Stomach (tissue), 9 donors: ENCODE results near the gene SLC35B2. TPM values are rescaled to one million over a fixed set of nuclear protein-coding genes. Genes with fewer than 3 reads are reported as not detected.

Source experiments
- DNase-seq, 2 donors: peaks; one replicate each; pipeline versions ENCODE4 v3.0.0 to v3.0.0-alpha.2; 2013 to 2019
- H3K27ac ChIP-seq, 5 donors: fragments of 200-600 bp in 4 of 5; sonication (generic) in 4 of 5; one replicate each; pipeline ENCODE4 v1.5.1; 2013 to 2019; ENCODE audit warnings: mild to moderate bottlenecking in 1 of 5, moderate library complexity in 1 of 5
- H3K27me3 ChIP-seq, 3 donors: fragments of 200-600 bp; sonication (generic); one replicate each; pipeline ENCODE4 v1.5.1; 2017 to 2019; ENCODE audit warnings: mixed run types in 1 of 3
- H3K36me3 ChIP-seq, 4 donors: fragments of 200-600 bp; sonication (generic); 1 replicate in 3 of 4; 2 replicates in 1 of 4; pipeline ENCODE4 v1.5.1; 2016 to 2019
- H3K4me1 ChIP-seq, 4 donors: fragments of 200-600 bp; sonication (generic); one replicate each; pipeline ENCODE4 v1.5.1; 2016 to 2019
- H3K4me3 ChIP-seq, 4 donors: fragments of 200-600 bp; sonication (generic) in 3 of 4; one replicate each; pipeline ENCODE4 v1.5.1; 2016 to 2019; ENCODE audit warnings: mild to moderate bottlenecking in 1 of 4
- H3K9me3 ChIP-seq, 4 donors: fragments of 200-600 bp; sonication (generic); one replicate each; pipeline ENCODE4 v1.5.1; 2016 to 2019
- CTCF ChIP-seq, 7 experiments: fragments of 450-650 bp in 4 of 7; fragments of 200-600 bp in 3 of 7; sonication (generic) in 3 of 7; IDR thresholded peaks; one replicate each; pipeline ENCODE4 v1.5.1; 2016 to 2019; ENCODE audit warnings: antibody characterized with exemption in 7 of 7, control low read depth in 2 of 7, mild to moderate bottlenecking in 1 of 7
- EP300 ChIP-seq: sonication (generic); formaldehyde crosslinking; IDR thresholded peaks from one replicate; pipeline ENCODE4 v1.6.1; 2017; ENCODE audit warnings: antibody characterized with exemption
- POLR2A ChIP-seq, 4 donors: fragments of 450-650 bp; IDR thresholded peaks; one replicate each; pipeline ENCODE4 v1.6.1; 2016; ENCODE audit warnings: antibody characterized with exemption in 4 of 4, control low read depth in 2 of 4, mild to moderate bottlenecking in 1 of 4, moderate library complexity in 1 of 4
- POLR2AphosphoS5 ChIP-seq, 3 donors: sonication (generic); formaldehyde crosslinking; IDR thresholded peaks; one replicate each; pipeline ENCODE4 v1.6.1; 2016; ENCODE audit warnings: antibody characterized with exemption in 3 of 3
- WGBS, 5 donors: extraction: QIAGEN DNeasy Blood & Tissue Kit in 3 of 5; methylation state at CpG; one replicate each; pipeline versions ENCODE4 v1.1.5 to v1.1.7; 2013 to 2018; 5-methylcytosine and 5-hydroxymethylcytosine counted together
- intact Hi-C: fragments of 100-400 bp; cut with DNase I; formaldehyde crosslinking; loops from one replicate; pipeline ENCODE4 v1.15.1; 2023; ENCODE audit warnings: low total_unique reads
- polyA plus RNA-seq, 3 donors: library from polyadenylated mRNA; stranded (reverse); fragments of 200-250 nt; gene quantifications; one replicate each; pipeline ENCODE4 v1.2.3, GENCODE V29; 2013
- small RNA-seq, 4 donors: library from RNA; depleted of rRNA; stranded (forward); fragments of <200 nt; gene quantifications; one replicate each; pipeline ENCODE3, GENCODE V24; 2016
- total RNA-seq, 5 donors: library from RNA; depleted of rRNA; stranded (reverse); fragments of >200 nt; gene quantifications; one replicate each; pipeline versions ENCODE4 v1.1.0 to v1.2.3, GENCODE V29; 2014 to 2016
- donor health status: healthy with polysubstance abuse.
- donor health status: Bipolar disorder and iron deficiency.
- donor health status: healthy.

SLC35B2 gene
- total and polyA plus RNA-seq, 8 donors, result 1.4 to 60.1 (median 16.9) TPM

GRCh38 chr6:44214307-44214706 is 43.0 kb downstream of the SLC35B2 start:
- Histone ChIP-seq H3K27ac (no peak overlapping the region), H3K27me3 (no peaks in the 10 kb centered on the region), H3K36me3 (no peaks in the 10 kb centered on the region), H3K4me1 (peaks cover 33 to 35% (median 34%) of the 10 kb centered on the region in 4 donors), H3K4me3 (no peak overlapping the region), H3K9me3 (no peaks in the 10 kb centered on the region)
- intact Hi-C loops, result no loop called here
- WGBS, 5 donors, result 89 to 93% (median 90%) methylated on average over 6 of the region's 6 CpGs
- DNase-seq, result no peak
- TF ChIP-seq CTCF (IDR thresholded peaks at IDR 0.05), result no peak
- no peak for TF ChIP-seq EP300
- TF ChIP-seq POLR2AphosphoS5 (IDR thresholded peaks at IDR 0.05), result no peak
- no peak for TF ChIP-seq POLR2A (IDR thresholded peaks at IDR 0.05)

- no peak for TF ChIP-seq POLR2A (IDR thresholded peaks at IDR 0.05)
- TF ChIP-seq POLR2AphosphoS5 (IDR thresholded peaks at IDR 0.05), result no peak
- TF ChIP-seq CTCF (IDR thresholded peaks at IDR 0.05), result no peak
- no peak for TF ChIP-seq EP300
- H3K27me3 ChIP-seq, result no peaks in the 10 kb centered on the region
- H3K27ac ChIP-seq, result no peak overlapping the region
- H3K4me3 ChIP-seq, result no peak overlapping the region
- intact Hi-C loops, result no loop called here
- H3K36me3 ChIP-seq, result no peaks in the 10 kb centered on the region
- no peaks in the 10 kb centered on the region for H3K9me3 ChIP-seq
- peaks cover 2 to 5% (median 4%) of the 10 kb centered on the region in 4 donors for H3K4me1 ChIP-seq
- no peak for DNase-seq
- WGBS, 5 donors, result 78 to 92% (median 88%) methylated on average over 3 of the region's 3 CpGs
These were observed 46.0 kb downstream of the SLC35B2 start for GRCh38 chr6:44211284-44211683.

GRCh38 chr6:44207966-44208365 is 49.4 kb downstream of the SLC35B2 start:
- intact Hi-C loops, result no loop called here
- Histone ChIP-seq H3K36me3 (no peaks in the 10 kb centered on the region), H3K27me3 (no peaks in the 10 kb centered on the region), H3K27ac (no peak overlapping the region), H3K4me1 (peaks cover 0 to 10% (median 4%) of the 10 kb centered on the region in 4 donors), H3K4me3 (no peak overlapping the region), H3K9me3 (no peaks in the 10 kb centered on the region)
- DNase-seq, result no peak
- no peak for TF ChIP-seq POLR2AphosphoS5 (IDR thresholded peaks at IDR 0.05)
- no peak for TF ChIP-seq EP300
- TF ChIP-seq CTCF (IDR thresholded peaks at IDR 0.05), result no peak
- TF ChIP-seq POLR2A (IDR thresholded peaks at IDR 0.05), result no peak
- 93 to 97% (median 96%) methylated on average over 6 of the region's 6 CpGs for WGBS, 5 donors

Small RNAs within 50 kb of the gene (small RNA-seq; reads per million reads assigned to genes)
- 0 reads per million in 4 donors for gene RN7SL811P

Other genes with a start within 250 kb of the SLC35B2 start
- 10 to 100 TPM; 17.0 to 59.1 (median 37.3) TPM for gene MRPL14, start 130.1 kb downstream of the SLC35B2 start, total RNA-seq
- 10 to 100 TPM; 61.1 to 82.3 (median 78.7) TPM for gene MRPL14, start 130.1 kb downstream of the SLC35B2 start, polyA plus RNA-seq
- gene TMEM63B, start 130.0 kb downstream of the SLC35B2 start, total RNA-seq, result 10 to 100 TPM; 20.7 to 90.6 (median 57.8) TPM
- gene TMEM63B, start 130.0 kb downstream of the SLC35B2 start, polyA plus RNA-seq, result 10 to 100 TPM in 2 of 3 donors, 1 to 10 TPM in 1; 5.5 to 16.8 (median 14.8) TPM
- gene CAPN11, start 98.7 kb downstream of the SLC35B2 start, total RNA-seq, result under 1 TPM in 1 of 5 donors, not detected in 4; 0.18 TPM
- under 1 TPM in 2 of 3 donors, not detected in 1; 0.15 to 0.19 TPM for gene CAPN11, start 98.7 kb downstream of the SLC35B2 start, polyA plus RNA-seq
- gene MYMX, start 40.6 kb downstream of the SLC35B2 start, total RNA-seq, result not detected
- 1 to 10 TPM in 1 of 3 donors, under 1 TPM in 1, not detected in 1; 0.95 to 3.4 TPM for gene MYMX, start 40.6 kb downstream of the SLC35B2 start, polyA plus RNA-seq
- 100 to 1,000 TPM in 2 of 5 donors, 10 to 100 TPM in 3; 26.4 to 217 (median 77.4) TPM for gene SLC29A1, start 33.9 kb downstream of the SLC35B2 start, total RNA-seq
- gene SLC29A1, start 33.9 kb downstream of the SLC35B2 start, polyA plus RNA-seq, result 10 to 100 TPM; 22.6 to 33.5 (median 29.0) TPM
- gene HSP90AB1, start 10.4 kb downstream of the SLC35B2 start, total RNA-seq, result 100 to 1,000 TPM; 168 to 414 (median 370) TPM
- gene HSP90AB1, start 10.4 kb downstream of the SLC35B2 start, polyA plus RNA-seq, result 100 to 1,000 TPM; 267 to 549 (median 348) TPM
- 10 to 100 TPM in 1 of 5 donors, 1 to 10 TPM in 1, under 1 TPM in 1, not detected in 2; 0.89 to 23.5 (median 3.5) TPM for gene NFKBIE, start 8.0 kb upstream of the SLC35B2 start, total RNA-seq
- gene NFKBIE, start 8.0 kb upstream of the SLC35B2 start, polyA plus RNA-seq, result 10 to 100 TPM in 2 of 3 donors, 1 to 10 TPM in 1; 9.9 to 14.2 (median 10.6) TPM
- under 1 TPM in 2 of 5 donors, not detected in 3; 0.18 to 0.29 TPM for gene TMEM151B, start 12.9 kb upstream of the SLC35B2 start, total RNA-seq
- gene TMEM151B, start 12.9 kb upstream of the SLC35B2 start, polyA plus RNA-seq, result under 1 TPM in 2 of 3 donors, not detected in 1; 0.12 to 0.28 TPM
- 10 to 100 TPM in 2 of 5 donors, 1 to 10 TPM in 3; 6.4 to 19.3 (median 8.0) TPM for gene AARS2, start 55.8 kb upstream of the SLC35B2 start, total RNA-seq
- 1 to 10 TPM; 2.9 to 4.2 (median 3.1) TPM for gene AARS2, start 55.8 kb upstream of the SLC35B2 start, polyA plus RNA-seq
- not detected for gene SPATS1, start 85.1 kb upstream of the SLC35B2 start, total RNA-seq
- gene SPATS1, start 85.1 kb upstream of the SLC35B2 start, polyA plus RNA-seq, result not detected
- 10 to 100 TPM in 3 of 5 donors, 1 to 10 TPM in 2; 4.9 to 29.2 (median 10.3) TPM for gene CDC5L, start 130.2 kb upstream of the SLC35B2 start, total RNA-seq
- 1 to 10 TPM; 5.4 to 6.4 (median 6.4) TPM for gene CDC5L, start 130.2 kb upstream of the SLC35B2 start, polyA plus RNA-seq